Caco-2 (cell line): ENCODE measurements around the gene UGCG. TPM values are rescaled to one million over a fixed set of nuclear protein-coding genes. Genes with fewer than 3 reads are reported as not detected.

ENCODE experiments used
- BruUV-seq: library from RNA; stranded (reverse); fragments of 400-500 nt; replicated peaks from 2 replicates; lab custom pipeline; 2021; lab: Mats Ljungman, UMichigan
- CTCF ChIA-PET: fragments of 300-600 bp; sonication (Branson Sonifier 250); formaldehyde crosslinking; loops from one replicate; lab custom pipeline; 2022; ENCODE audit warnings: antibody characterized with exemption; lab: Charles Lee
- POLR2A ChIA-PET: fragments of 300-600 bp; sonication (Branson Sonifier 250); formaldehyde crosslinking; loops from one replicate; lab custom pipeline; 2022; ENCODE audit warnings: antibody characterized with exemption; lab: Charles Lee
- DNase-seq, 2 experiments: peaks; one replicate each; pipeline versions ENCODE4 v3.0.0 to v3.0.0-alpha.2; 2020 to 2022
- H3K27me3 ChIP-seq: replicated peaks from 2 replicates; pipeline ENCODE4 v1.6.0; 2011; ENCODE audit warnings: low read length; ENCODE audit not compliant: control insufficient read depth, insufficient read depth
- H3K36me3 ChIP-seq: 2 replicates; pipeline ENCODE4 v1.5.1; 2011; ENCODE audit warnings: low read length; ENCODE audit not compliant: control insufficient read depth, insufficient read depth
- H3K4me1 ChIP-seq: fragments of 250-450 bp; sonication (Bioruptor Pico); 2 replicates; pipeline ENCODE4 v1.5.1; 2020; ENCODE audit warnings: mild to moderate bottlenecking
- H3K4me3 ChIP-seq: 2 replicates; pipeline ENCODE4 v1.5.1; 2011; ENCODE audit warnings: low read depth, mild to moderate bottlenecking, control low read depth, low read length
- H3K9me3 ChIP-seq: fragments of 250-450 bp; sonication (Bioruptor Pico); 2 replicates; pipeline ENCODE4 v1.5.1; 2020; ENCODE audit warnings: mild to moderate bottlenecking, moderate library complexity
- H3K27ac Mint-ChIP-seq: one replicate; pipeline ENCODE4 v1.8.0; 2022; ENCODE audit warnings: mixed read lengths; ENCODE audit not compliant: unreplicated experiment
- H3K27me3 Mint-ChIP-seq: one replicate; pipeline ENCODE4 v1.8.0; 2022; ENCODE audit warnings: mixed read lengths; ENCODE audit not compliant: insufficient read depth, unreplicated experiment
- H3K36me3 Mint-ChIP-seq: one replicate; pipeline ENCODE4 v1.8.0; 2022; ENCODE audit warnings: mild to moderate bottlenecking, mixed read lengths; ENCODE audit not compliant: insufficient read depth, unreplicated experiment
- H3K4me1 Mint-ChIP-seq: one replicate; pipeline ENCODE4 v1.8.0; 2022; ENCODE audit warnings: low read depth, mixed read lengths; ENCODE audit not compliant: unreplicated experiment
- H3K4me3 Mint-ChIP-seq: one replicate; pipeline ENCODE4 v1.8.0; 2022; ENCODE audit warnings: mild to moderate bottlenecking, moderate library complexity, mixed read lengths; ENCODE audit not compliant: unreplicated experiment
- H3K9me3 Mint-ChIP-seq: one replicate; pipeline ENCODE4 v1.8.0; 2022; ENCODE audit warnings: mixed read lengths; ENCODE audit not compliant: unreplicated experiment
- intact Hi-C: fragments of 100-400 bp; cut with micrococcal nuclease; formaldehyde crosslinking; loops from one replicate; pipeline ENCODE4 v1.10.0; 2022; ENCODE audit not compliant: unreplicated experiment
- total RNA-seq: library from RNA; stranded (reverse); gene quantifications from 2 replicates; pipeline ENCODE4 v1.2.3, GENCODE V29; 2022
- TF ChIP-seq, protein P1 (sequence below), 2 experiments: fragments of 200-600 bp in 1 of 2; IDR thresholded peaks; 1 replicate in 1 of 2; 2 replicates in 1 of 2; pipeline versions ENCODE4 v1.5.1 to v1.8.0; 2011 to 2022; ENCODE audit warnings: antibody characterized with exemption in 1 of 2, control low read depth in 1 of 2, inconsistent platforms in 1 of 2, low read depth in 1 of 2, low read length in 1 of 2, mild to moderate bottlenecking in 1 of 2, moderate library complexity in 1 of 2; ENCODE audit not compliant: insufficient read depth in 1 of 2, severe bottlenecking in 1 of 2, unreplicated experiment in 1 of 2

UGCG gene
- total RNA-seq, 1 experiment from 2014 or later: 26.7 TPM

DNA sequence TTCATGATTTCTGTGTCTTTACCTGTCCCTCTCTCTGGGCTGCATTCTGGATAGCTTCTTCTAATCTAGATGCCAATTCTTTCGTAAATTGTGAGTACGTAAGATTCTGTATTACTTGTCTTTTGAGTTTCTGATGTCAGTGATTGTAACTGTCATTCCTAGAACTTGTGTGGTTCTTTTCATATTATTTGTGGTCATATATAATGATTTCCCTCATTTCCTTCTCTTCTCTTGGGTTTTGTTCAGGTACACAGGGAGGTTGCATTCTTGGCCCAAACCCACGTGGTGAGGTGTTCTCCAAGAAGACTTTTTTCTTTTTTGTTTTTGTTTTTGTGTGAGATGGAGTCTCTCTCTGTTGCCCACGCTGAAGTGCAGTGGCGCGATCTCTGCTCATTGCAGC is 13.8 kb downstream of the UGCG start:
- H3K9me3 ChIP-seq: no peaks in the 10 kb centered on the region
- Mint-ChIP-seq H3K9me3 (no peaks in the 10 kb centered on the region), H3K4me1 (peaks cover 6% of the 10 kb centered on the region), H3K4me3 (no peak overlapping the region), H3K36me3 (peaks cover 11% of the 10 kb centered on the region), H3K27me3 (no peaks in the 10 kb centered on the region), H3K27ac (no peak overlapping the region)
- DNase-seq: no peak
- no peak overlapping the region for H3K4me3 ChIP-seq
- no peaks in the 10 kb centered on the region for H3K27me3 ChIP-seq
- POLR2A ChIA-PET: no interaction called here
- H3K36me3 ChIP-seq: no peaks in the 10 kb centered on the region
- CTCF ChIA-PET: no interaction called here
- H3K4me1 ChIP-seq: 0 out of 2 replicates have a peak, but pooled peaks cover 7% of the 10 kb centered on the region
- BruUV-seq: no TSS peak
- intact Hi-C loops: no loop called here
- TF ChIP-seq, protein P1, sequence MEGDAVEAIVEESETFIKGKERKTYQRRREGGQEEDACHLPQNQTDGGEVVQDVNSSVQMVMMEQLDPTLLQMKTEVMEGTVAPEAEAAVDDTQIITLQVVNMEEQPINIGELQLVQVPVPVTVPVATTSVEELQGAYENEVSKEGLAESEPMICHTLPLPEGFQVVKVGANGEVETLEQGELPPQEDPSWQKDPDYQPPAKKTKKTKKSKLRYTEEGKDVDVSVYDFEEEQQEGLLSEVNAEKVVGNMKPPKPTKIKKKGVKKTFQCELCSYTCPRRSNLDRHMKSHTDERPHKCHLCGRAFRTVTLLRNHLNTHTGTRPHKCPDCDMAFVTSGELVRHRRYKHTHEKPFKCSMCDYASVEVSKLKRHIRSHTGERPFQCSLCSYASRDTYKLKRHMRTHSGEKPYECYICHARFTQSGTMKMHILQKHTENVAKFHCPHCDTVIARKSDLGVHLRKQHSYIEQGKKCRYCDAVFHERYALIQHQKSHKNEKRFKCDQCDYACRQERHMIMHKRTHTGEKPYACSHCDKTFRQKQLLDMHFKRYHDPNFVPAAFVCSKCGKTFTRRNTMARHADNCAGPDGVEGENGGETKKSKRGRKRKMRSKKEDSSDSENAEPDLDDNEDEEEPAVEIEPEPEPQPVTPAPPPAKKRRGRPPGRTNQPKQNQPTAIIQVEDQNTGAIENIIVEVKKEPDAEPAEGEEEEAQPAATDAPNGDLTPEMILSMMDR (IDR thresholded peaks at IDR 0.05; ENCODE audit: insufficient read depth in 1 of 2, low read depth in 1 of 2, low read length in 1 of 2, severe bottlenecking in 1 of 2, unreplicated experiment in 1 of 2): no peak

DNA sequence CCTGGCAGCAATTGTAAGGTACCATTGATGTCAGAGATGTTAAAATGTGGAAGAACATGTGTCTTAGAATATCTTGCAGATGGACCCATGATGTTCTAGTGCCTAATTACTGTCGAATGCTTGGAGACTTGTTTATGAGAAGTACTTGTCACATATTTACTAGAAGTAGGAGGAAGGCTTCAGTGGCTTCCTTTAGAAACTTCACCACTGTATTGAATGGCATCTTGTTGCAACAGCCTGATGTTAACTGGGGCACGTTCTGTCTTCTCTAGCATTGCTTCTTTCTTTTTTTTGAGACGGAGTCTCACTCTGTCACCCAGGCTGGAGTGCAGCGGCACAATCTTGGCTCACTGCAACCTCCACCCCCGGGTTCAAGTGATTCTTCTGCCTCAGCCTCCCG is 16.5 kb downstream of the UGCG start:
- no peaks in the 10 kb centered on the region for H3K27me3 Mint-ChIP-seq
- peaks cover 5% of the 10 kb centered on the region for H3K4me1 Mint-ChIP-seq

DNA sequence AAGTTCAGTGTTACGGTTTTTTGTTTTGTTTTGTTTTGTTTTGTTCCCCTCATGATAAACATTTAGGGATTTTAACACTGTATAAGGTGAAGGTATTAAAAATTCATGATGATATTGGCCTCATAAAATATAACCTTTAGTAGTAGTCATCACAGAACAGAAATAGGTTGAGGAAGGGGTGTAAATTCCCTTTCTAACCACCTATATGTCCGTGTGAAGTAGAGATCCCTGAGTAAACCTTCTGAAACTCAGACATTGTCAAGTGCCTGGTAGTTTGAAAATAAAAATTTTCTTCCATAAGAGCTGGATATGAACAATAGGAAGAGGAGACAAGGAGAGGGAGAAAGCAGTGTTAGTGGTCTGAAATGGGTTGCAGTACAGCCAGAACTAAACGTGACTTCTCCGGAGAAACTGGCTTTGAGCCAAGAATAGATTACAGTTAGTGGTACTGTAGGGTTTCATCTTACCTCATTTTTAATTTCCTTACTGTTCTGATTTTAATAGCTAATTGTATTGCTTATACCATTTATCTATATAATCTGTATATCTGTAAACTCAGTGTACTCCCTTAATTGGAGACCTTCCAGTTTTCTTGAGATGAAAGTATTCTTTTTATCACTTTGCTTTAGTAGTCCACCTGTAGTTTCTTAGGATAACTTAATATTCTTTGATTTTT is 18.3 kb downstream of the UGCG start:
- no peak for DNase-seq
- H3K27ac Mint-ChIP-seq: no peak overlapping the region
- TF ChIP-seq, protein P1 (IDR thresholded peaks at IDR 0.05; ENCODE audit: insufficient read depth in 1 of 2, low read depth in 1 of 2, low read length in 1 of 2, severe bottlenecking in 1 of 2, unreplicated experiment in 1 of 2): no peak
- POLR2A ChIA-PET: no interaction called here
- peaks cover 34% of the 10 kb centered on the region for H3K36me3 Mint-ChIP-seq
- Histone ChIP-seq H3K27me3 (no peaks in the 10 kb centered on the region), H3K36me3 (no peaks in the 10 kb centered on the region), H3K9me3 (no peaks in the 10 kb centered on the region), H3K4me1 (no peaks in the 10 kb centered on the region), H3K4me3 (no peak overlapping the region)
- CTCF ChIA-PET: no interaction called here
- no TSS peak for BruUV-seq
- no peaks in the 10 kb centered on the region for H3K4me1 Mint-ChIP-seq
- no peak overlapping the region for H3K4me3 Mint-ChIP-seq
- H3K27me3 Mint-ChIP-seq: no peaks in the 10 kb centered on the region
- no peaks in the 10 kb centered on the region for H3K9me3 Mint-ChIP-seq
- intact Hi-C loops: no loop called here

More for the DNA sequence above, 16.5 kb downstream of the UGCG start:
- CTCF ChIA-PET: no interaction called here
- POLR2A ChIA-PET: no interaction called here
- no TSS peak for BruUV-seq
- Histone ChIP-seq H3K27me3 (no peaks in the 10 kb centered on the region), H3K36me3 (no peaks in the 10 kb centered on the region), H3K4me1 (0 out of 2 replicates have a peak, but pooled peaks cover 7% of the 10 kb centered on the region), H3K9me3 (no peaks in the 10 kb centered on the region), H3K4me3 (no peak overlapping the region)
- peaks cover 24% of the 10 kb centered on the region for H3K36me3 Mint-ChIP-seq
- DNase-seq: no peak
- TF ChIP-seq, protein P1 (IDR thresholded peaks at IDR 0.05; ENCODE audit: insufficient read depth in 1 of 2, low read depth in 1 of 2, low read length in 1 of 2, severe bottlenecking in 1 of 2, unreplicated experiment in 1 of 2): no peak
- H3K9me3 Mint-ChIP-seq: no peaks in the 10 kb centered on the region
- no peak overlapping the region for H3K4me3 Mint-ChIP-seq
- intact Hi-C loops: no loop called here
- no peak overlapping the region for H3K27ac Mint-ChIP-seq
